ENCODE data around the gene NEURL1B.

Gene NEURL1B

GRCh38 chr5:172640822-172641358, at the start of gene NEURL1B:
TSS of gene NEURL1B (plus strand) at chr5:172641263. CDS start at chr5:172641407, 144 bp downstream.
- Histone ChIP-seq H3K27me3 (ENCODE audit: control insufficient read depth in 1 of 2, insufficient read depth in 2 of 2, low read length in 2 of 2) (no peaks in the 10 kb centered on the region), H3K9me3 (ENCODE audit: low read length) (no peaks in the 10 kb centered on the region), H3K27ac (ENCODE audit: low read depth, low read length) (peak within 1 kb of the TSS; percentile 96), H3K4me1 (ENCODE audit: insufficient read depth, low read length) (peaks cover 46% of the 10 kb centered on the region), H3K36me3 (ENCODE audit: insufficient read depth, low read length) (peaks cover 16% of the 10 kb centered on the region), H3K9ac (ENCODE audit: low read length) (peak within 1 kb of the TSS; percentile 75), H3K4me3 (ENCODE audit: low read depth in 1 of 2, low read length in 2 of 2) (peak within 1 kb of the TSS; percentile 69 to 93)

- Histone ChIP-seq H3K27me3 (ENCODE audit: control insufficient read depth in 1 of 2, insufficient read depth in 2 of 2, low read length in 2 of 2) (no peaks in the 10 kb centered on the region), H3K9me3 (ENCODE audit: low read length) (no peaks in the 10 kb centered on the region), H3K36me3 (ENCODE audit: insufficient read depth, low read length) (no peaks in the 10 kb centered on the region), H3K9ac (ENCODE audit: low read length) (no peak overlapping the region), H3K27ac (ENCODE audit: low read depth, low read length) (no peak overlapping the region), H3K4me3 (ENCODE audit: low read depth in 1 of 2, low read length in 2 of 2) (no peak overlapping the region), H3K4me1 (ENCODE audit: insufficient read depth, low read length) (no peaks in the 10 kb centered on the region)
Measured at GRCh38 chr5:172591636-172592035, 49.4 kb upstream of the NEURL1B start.

- Histone ChIP-seq H3K4me1 (ENCODE audit: insufficient read depth, low read length) (no peaks in the 10 kb centered on the region), H3K36me3 (ENCODE audit: insufficient read depth, low read length) (no peaks in the 10 kb centered on the region), H3K27me3 (ENCODE audit: control insufficient read depth in 1 of 2, insufficient read depth in 2 of 2, low read length in 2 of 2) (no peaks in the 10 kb centered on the region), H3K9ac (ENCODE audit: low read length) (no peak overlapping the region), H3K9me3 (ENCODE audit: low read length) (no peaks in the 10 kb centered on the region), H3K27ac (ENCODE audit: low read depth, low read length) (no peak overlapping the region), H3K4me3 (ENCODE audit: low read depth in 1 of 2, low read length in 2 of 2) (no peak overlapping the region)
Measured at GRCh38 chr5:172592881-172593280, 48.2 kb upstream of the NEURL1B start.

- Histone ChIP-seq H3K27ac (ENCODE audit: low read depth, low read length) (no peak overlapping the region), H3K36me3 (ENCODE audit: insufficient read depth, low read length) (no peaks in the 10 kb centered on the region), H3K4me3 (ENCODE audit: low read depth in 1 of 2, low read length in 2 of 2) (no peak overlapping the region), H3K4me1 (ENCODE audit: insufficient read depth, low read length) (no peaks in the 10 kb centered on the region), H3K9ac (ENCODE audit: low read length) (no peak overlapping the region), H3K9me3 (ENCODE audit: low read length) (no peaks in the 10 kb centered on the region), H3K27me3 (ENCODE audit: control insufficient read depth in 1 of 2, insufficient read depth in 2 of 2, low read length in 2 of 2) (no peaks in the 10 kb centered on the region)
Measured at GRCh38 chr5:172593306-172593705, 47.8 kb upstream of the NEURL1B start.

GRCh38 chr5:172593721-172594235, 47.3 kb upstream of the NEURL1B start:
- no peaks in the 10 kb centered on the region for H3K27me3 ChIP-seq (ENCODE audit: control insufficient read depth in 1 of 2, insufficient read depth in 2 of 2, low read length in 2 of 2)
- H3K4me3 ChIP-seq (ENCODE audit: low read depth in 1 of 2, low read length in 2 of 2), result no peak overlapping the region
- no peaks in the 10 kb centered on the region for H3K36me3 ChIP-seq (ENCODE audit: insufficient read depth, low read length)
- no peaks in the 10 kb centered on the region for H3K9me3 ChIP-seq (ENCODE audit: low read length)
- no peak overlapping the region for H3K9ac ChIP-seq (ENCODE audit: low read length)
- no peaks in the 10 kb centered on the region for H3K4me1 ChIP-seq (ENCODE audit: insufficient read depth, low read length)
- H3K27ac ChIP-seq (ENCODE audit: low read depth, low read length), result no peak overlapping the region

GRCh38 chr5:172594431-172594830, 46.6 kb upstream of the NEURL1B start:
- Histone ChIP-seq H3K27ac (ENCODE audit: low read depth, low read length) (no peak overlapping the region), H3K27me3 (ENCODE audit: control insufficient read depth in 1 of 2, insufficient read depth in 2 of 2, low read length in 2 of 2) (no peaks in the 10 kb centered on the region), H3K9ac (ENCODE audit: low read length) (no peak overlapping the region), H3K4me1 (ENCODE audit: insufficient read depth, low read length) (no peaks in the 10 kb centered on the region), H3K9me3 (ENCODE audit: low read length) (no peaks in the 10 kb centered on the region), H3K36me3 (ENCODE audit: insufficient read depth, low read length) (no peaks in the 10 kb centered on the region), H3K4me3 (ENCODE audit: low read depth in 1 of 2, low read length in 2 of 2) (no peak overlapping the region)

- no peaks in the 10 kb centered on the region for H3K27me3 ChIP-seq (ENCODE audit: control insufficient read depth in 1 of 2, insufficient read depth in 2 of 2, low read length in 2 of 2)
- H3K4me3 ChIP-seq (ENCODE audit: low read depth in 1 of 2, low read length in 2 of 2), result no peak overlapping the region
- no peak overlapping the region for H3K27ac ChIP-seq (ENCODE audit: low read depth, low read length)
- H3K36me3 ChIP-seq (ENCODE audit: insufficient read depth, low read length), result no peaks in the 10 kb centered on the region
- no peaks in the 10 kb centered on the region for H3K9me3 ChIP-seq (ENCODE audit: low read length)
- no peaks in the 10 kb centered on the region for H3K4me1 ChIP-seq (ENCODE audit: insufficient read depth, low read length)
- H3K9ac ChIP-seq (ENCODE audit: low read length), result no peak overlapping the region
Measured at GRCh38 chr5:172594867-172595466, 46.1 kb upstream of the NEURL1B start.

GRCh38 chr5:172595596-172596455, 45.2 kb upstream of the NEURL1B start:
- H3K27ac ChIP-seq (ENCODE audit: low read depth, low read length), result no peak overlapping the region
- no peaks in the 10 kb centered on the region for H3K36me3 ChIP-seq (ENCODE audit: insufficient read depth, low read length)

GRCh38 chr5:172596638-172597231, 44.3 kb upstream of the NEURL1B start:
- Histone ChIP-seq H3K9me3 (ENCODE audit: low read length) (no peaks in the 10 kb centered on the region), H3K36me3 (ENCODE audit: insufficient read depth, low read length) (no peaks in the 10 kb centered on the region), H3K9ac (ENCODE audit: low read length) (no peak overlapping the region), H3K4me3 (ENCODE audit: low read depth in 1 of 2, low read length in 2 of 2) (no peak overlapping the region), H3K27ac (ENCODE audit: low read depth, low read length) (no peak overlapping the region), H3K27me3 (ENCODE audit: control insufficient read depth in 1 of 2, insufficient read depth in 2 of 2, low read length in 2 of 2) (no peaks in the 10 kb centered on the region), H3K4me1 (ENCODE audit: insufficient read depth, low read length) (peaks cover under 1% of the 10 kb centered on the region)

More at GRCh38 chr5:172595596-172596455, 45.2 kb upstream of the NEURL1B start:
- no peaks in the 10 kb centered on the region for H3K9me3 ChIP-seq (ENCODE audit: low read length)
- no peaks in the 10 kb centered on the region for H3K4me1 ChIP-seq (ENCODE audit: insufficient read depth, low read length)
- no peaks in the 10 kb centered on the region for H3K27me3 ChIP-seq (ENCODE audit: control insufficient read depth in 1 of 2, insufficient read depth in 2 of 2, low read length in 2 of 2)
- H3K9ac ChIP-seq (ENCODE audit: low read length), result no peak overlapping the region
- no peak overlapping the region for H3K4me3 ChIP-seq (ENCODE audit: low read depth in 1 of 2, low read length in 2 of 2)

GRCh38 chr5:172597755-172598155, 43.3 kb upstream of the NEURL1B start:
- Histone ChIP-seq H3K27ac (ENCODE audit: low read depth, low read length) (no peak overlapping the region), H3K4me3 (ENCODE audit: low read depth in 1 of 2, low read length in 2 of 2) (no peak overlapping the region), H3K27me3 (ENCODE audit: control insufficient read depth in 1 of 2, insufficient read depth in 2 of 2, low read length in 2 of 2) (no peaks in the 10 kb centered on the region), H3K9me3 (ENCODE audit: low read length) (no peaks in the 10 kb centered on the region), H3K4me1 (ENCODE audit: insufficient read depth, low read length) (peaks cover 11% of the 10 kb centered on the region), H3K36me3 (ENCODE audit: insufficient read depth, low read length) (no peaks in the 10 kb centered on the region), H3K9ac (ENCODE audit: low read length) (no peak overlapping the region)
